K562 treated with DMSO at 1 percent for 48 hours (cell line): Measurements from ENCODE around the gene ZNF568. TPM values are rescaled to one million over a fixed set of nuclear protein-coding genes. Genes with fewer than 3 reads are reported as not detected.

Experiments
- total RNA-seq: library from RNA; unstranded; fragments of 300-600 nt; gene quantifications from 2 replicates; pipeline ENCODE4 v1.2.3, GENCODE V29; 2022; ENCODE audit warnings: low replicate concordance; ENCODE audit errors: extremely low read depth

ZNF568 gene
- total RNA-seq, result not detected in 2 replicates

DNA sequence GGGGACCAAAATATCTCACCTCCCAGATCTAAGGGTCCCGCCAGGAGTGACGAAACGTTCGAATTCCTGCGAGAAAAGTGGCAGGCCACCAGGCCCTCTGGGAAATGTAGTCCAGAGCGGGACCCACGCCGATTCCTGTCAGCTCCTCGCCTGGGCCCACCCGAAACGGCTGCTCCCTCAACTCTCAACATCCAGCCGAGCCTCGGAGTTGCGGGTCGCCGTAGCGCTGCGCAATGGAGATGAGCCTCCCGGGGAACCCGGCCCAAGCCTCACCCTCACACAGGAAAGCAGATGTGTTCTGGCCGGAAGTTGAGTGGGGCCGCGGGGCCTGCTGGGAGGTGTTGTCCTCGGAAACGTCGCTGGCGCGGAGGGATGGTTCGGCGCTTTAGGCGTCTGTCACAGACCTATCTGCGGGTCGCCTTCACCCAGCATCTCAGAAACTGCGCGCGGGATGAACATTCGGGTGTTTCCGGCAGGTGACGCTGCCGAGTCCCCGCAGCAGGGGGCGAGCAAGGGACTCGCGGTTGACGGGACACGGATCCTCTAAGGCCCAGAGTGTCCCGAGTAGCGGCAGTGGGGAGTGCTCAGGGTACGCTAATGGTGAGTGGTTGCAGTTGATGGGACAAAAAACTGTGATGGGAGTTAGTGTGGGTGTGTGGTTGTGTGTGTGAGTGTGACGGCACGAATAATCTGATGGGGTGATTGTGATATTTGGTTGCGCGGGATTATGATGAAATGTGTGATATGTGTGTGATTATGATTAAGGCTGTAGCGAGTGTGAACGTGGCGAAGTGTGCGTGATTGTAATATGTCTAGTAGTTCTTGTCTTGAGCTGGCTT, at the start of gene ZNF568, which contains the start of gene ZNF829:
Gene ZNF568, plus strand, starts transcription at position 341 of the 839 bp plus-strand sequence. CDS start 6,439 bp downstream, outside the sequence.
Gene ZNF829, minus strand, starts transcription at position 300 of the 839 bp plus-strand sequence. CDS start 1,124 bp downstream, outside the sequence.

Other genes starting within 250 kb of the ZNF568 start
- gene ZNF461, start 249.5 kb upstream of the ZNF568 start, total RNA-seq, result not detected in 2 replicates
- gene ZNF567, start 228.7 kb upstream of the ZNF568 start, total RNA-seq, result not detected in 2 replicates
- not detected in 2 replicates for gene ZNF850, start 143.5 kb upstream of the ZNF568 start, total RNA-seq
- gene ZNF790, start 77.9 kb upstream of the ZNF568 start, total RNA-seq, result not detected in 2 replicates
- gene ZNF345, start 65.5 kb upstream of the ZNF568 start, total RNA-seq, result not detected in 2 replicates
- gene ZNF829, start within 50 bp of the ZNF568 start, total RNA-seq, result not detected in 2 replicates
- not detected in 2 replicates for gene ZNF420, start 162.1 kb downstream of the ZNF568 start, total RNA-seq